ENCODE results near the gene CCN5.

The CCN5 gene

DNA sequence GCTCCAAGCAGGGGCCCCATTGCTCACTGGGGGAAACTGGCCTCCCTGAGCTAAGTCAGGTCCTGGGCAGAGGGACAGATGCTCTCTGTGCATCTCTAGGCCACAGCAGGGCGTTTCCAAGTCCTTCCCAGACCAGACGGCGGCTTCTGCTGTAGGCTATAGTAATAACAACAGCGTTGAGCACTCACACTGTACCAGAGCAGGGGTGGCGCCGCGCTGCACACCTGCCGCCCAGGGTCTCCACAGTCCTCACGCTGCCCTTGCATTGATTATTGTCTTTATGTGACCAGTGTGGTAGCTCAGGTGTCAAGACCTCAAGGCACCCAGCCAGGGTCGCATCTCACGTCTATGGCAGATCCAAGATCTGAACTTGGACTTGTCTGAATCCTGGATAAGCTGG lies 14.9 kb upstream of the CCN5 start:
- H3K4me3 ChIP-seq (ENCODE audit: severe bottlenecking) = no peak overlapping the region
- H3K4me1 ChIP-seq (ENCODE audit: insufficient read depth, poor library complexity, severe bottlenecking) = peaks cover 22% of the 10 kb centered on the region
- ATAC-seq (ENCODE audit: low read depth) (no peak), DNase-seq (ENCODE audit: low spot score) (peak; percentile 80)
- no peaks in the 10 kb centered on the region for H3K9me3 ChIP-seq (ENCODE audit: severe bottlenecking)
- no peak overlapping the region for H3K27ac ChIP-seq (ENCODE audit: poor library complexity, severe bottlenecking)
- no peaks in the 10 kb centered on the region for H3K27me3 ChIP-seq (ENCODE audit: insufficient read depth, poor library complexity, severe bottlenecking)
- TF ChIP-seq, protein P1, sequence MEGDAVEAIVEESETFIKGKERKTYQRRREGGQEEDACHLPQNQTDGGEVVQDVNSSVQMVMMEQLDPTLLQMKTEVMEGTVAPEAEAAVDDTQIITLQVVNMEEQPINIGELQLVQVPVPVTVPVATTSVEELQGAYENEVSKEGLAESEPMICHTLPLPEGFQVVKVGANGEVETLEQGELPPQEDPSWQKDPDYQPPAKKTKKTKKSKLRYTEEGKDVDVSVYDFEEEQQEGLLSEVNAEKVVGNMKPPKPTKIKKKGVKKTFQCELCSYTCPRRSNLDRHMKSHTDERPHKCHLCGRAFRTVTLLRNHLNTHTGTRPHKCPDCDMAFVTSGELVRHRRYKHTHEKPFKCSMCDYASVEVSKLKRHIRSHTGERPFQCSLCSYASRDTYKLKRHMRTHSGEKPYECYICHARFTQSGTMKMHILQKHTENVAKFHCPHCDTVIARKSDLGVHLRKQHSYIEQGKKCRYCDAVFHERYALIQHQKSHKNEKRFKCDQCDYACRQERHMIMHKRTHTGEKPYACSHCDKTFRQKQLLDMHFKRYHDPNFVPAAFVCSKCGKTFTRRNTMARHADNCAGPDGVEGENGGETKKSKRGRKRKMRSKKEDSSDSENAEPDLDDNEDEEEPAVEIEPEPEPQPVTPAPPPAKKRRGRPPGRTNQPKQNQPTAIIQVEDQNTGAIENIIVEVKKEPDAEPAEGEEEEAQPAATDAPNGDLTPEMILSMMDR (IDR thresholded peaks at IDR 0.05; ENCODE audit: poor library complexity, severe bottlenecking) = no peak
- no peaks in the 10 kb centered on the region for H3K36me3 ChIP-seq (ENCODE audit: low read depth)

DNA sequence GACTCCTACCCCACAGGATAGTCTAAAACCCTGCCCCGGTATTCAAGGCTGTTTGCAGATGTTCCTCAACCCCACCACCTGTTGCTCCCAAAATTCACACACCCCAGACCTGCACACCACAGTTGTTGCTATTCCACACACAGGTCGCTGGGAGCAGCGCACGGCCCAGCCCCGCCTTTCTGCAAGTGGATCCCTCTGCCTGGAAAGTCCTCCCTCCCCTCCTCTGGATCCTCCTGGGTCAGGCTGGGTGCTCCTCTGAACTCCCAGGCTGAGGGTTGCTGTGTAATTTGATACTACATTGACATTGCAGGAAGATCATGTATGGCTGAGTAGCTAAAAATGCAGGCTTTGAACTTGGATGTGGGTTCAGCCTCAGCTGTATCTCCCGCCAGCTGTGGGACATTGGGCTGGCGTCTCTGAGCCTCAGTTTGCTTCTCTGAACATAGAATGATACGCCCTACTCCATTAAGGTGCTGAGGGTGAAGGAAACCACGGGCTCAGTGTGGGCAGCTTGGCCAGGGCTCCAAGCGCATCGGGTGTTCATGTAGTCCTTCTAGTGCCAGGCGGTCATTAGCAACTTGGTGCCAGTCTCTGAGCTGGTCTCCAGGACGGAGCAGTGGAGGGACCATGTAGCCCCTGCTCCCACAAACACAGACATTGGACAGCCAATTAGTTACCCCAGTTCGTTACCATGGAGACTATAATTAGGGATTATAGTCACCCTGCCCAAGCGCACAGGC lies 13.9 kb upstream of the CCN5 start:
- TF ChIP-seq, protein P1 (IDR thresholded peaks at IDR 0.05; ENCODE audit: poor library complexity, severe bottlenecking) = no peak
- no peak overlapping the region for H3K27ac ChIP-seq (ENCODE audit: poor library complexity, severe bottlenecking)
- peaks cover 16% of the 10 kb centered on the region for H3K4me1 ChIP-seq (ENCODE audit: insufficient read depth, poor library complexity, severe bottlenecking)
- no peak overlapping the region for H3K4me3 ChIP-seq (ENCODE audit: severe bottlenecking)
- H3K9me3 ChIP-seq (ENCODE audit: severe bottlenecking) = no peaks in the 10 kb centered on the region
- no peaks in the 10 kb centered on the region for H3K36me3 ChIP-seq (ENCODE audit: low read depth)
- DNase-seq (ENCODE audit: low spot score) (peak; percentile 78), ATAC-seq (ENCODE audit: low read depth) (peak; percentile 46)
- H3K27me3 ChIP-seq (ENCODE audit: insufficient read depth, poor library complexity, severe bottlenecking) = no peaks in the 10 kb centered on the region

DNA sequence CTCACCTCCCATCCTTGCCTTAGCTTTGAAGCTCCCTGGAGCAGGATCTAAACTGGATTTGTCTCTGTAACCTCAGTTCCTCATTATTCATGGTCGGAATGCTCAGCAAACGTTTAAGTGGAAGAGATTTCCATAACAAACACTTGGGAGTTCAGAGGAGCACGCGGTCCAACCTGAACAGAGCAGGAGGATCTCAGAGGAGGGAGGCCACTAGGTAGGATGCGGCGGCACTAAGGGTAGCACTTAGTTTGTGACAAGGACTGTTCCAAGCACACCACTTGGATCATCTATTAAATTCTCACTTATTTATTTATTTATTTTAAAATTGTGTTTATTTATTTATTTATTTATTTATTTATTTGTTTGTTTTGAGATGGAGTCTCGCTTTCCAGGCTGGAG lies 13.3 kb upstream of the CCN5 start:
- Histone ChIP-seq H3K36me3 (ENCODE audit: low read depth) (no peaks in the 10 kb centered on the region), H3K4me1 (ENCODE audit: insufficient read depth, poor library complexity, severe bottlenecking) (peaks cover 16% of the 10 kb centered on the region), H3K27ac (ENCODE audit: poor library complexity, severe bottlenecking) (no peak overlapping the region), H3K4me3 (ENCODE audit: severe bottlenecking) (no peak overlapping the region), H3K9me3 (ENCODE audit: severe bottlenecking) (no peaks in the 10 kb centered on the region), H3K27me3 (ENCODE audit: insufficient read depth, poor library complexity, severe bottlenecking) (no peaks in the 10 kb centered on the region)
- DNase-seq (ENCODE audit: low spot score) = peak; percentile 61
- ATAC-seq (ENCODE audit: low read depth) = no peak
- TF ChIP-seq, protein P1 (IDR thresholded peaks at IDR 0.05; ENCODE audit: poor library complexity, severe bottlenecking) = no peak

DNA sequence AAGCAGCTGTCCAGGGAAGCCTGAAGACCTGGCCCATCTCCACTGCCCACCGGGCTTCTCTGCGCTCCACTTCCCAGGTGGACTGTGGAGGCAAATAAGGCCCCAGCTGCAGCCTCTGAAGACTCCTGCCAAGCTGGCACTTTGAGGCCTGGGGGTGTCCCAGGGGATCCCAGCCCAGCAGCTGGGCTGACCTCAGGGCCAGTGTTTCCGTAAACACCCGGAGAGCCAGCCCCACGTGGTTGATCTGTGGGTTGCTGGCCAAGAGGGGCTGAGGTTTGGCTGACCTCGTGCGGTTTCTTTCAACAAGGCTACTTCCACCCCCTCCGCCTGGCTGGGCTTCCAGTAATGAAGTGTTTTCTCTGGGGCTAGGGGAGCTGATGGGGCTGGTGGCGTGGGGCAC lies 12.4 kb upstream of the CCN5 start:
- DNase-seq (ENCODE audit: low spot score) = peak; percentile 80
- TF ChIP-seq, protein P1 (IDR thresholded peaks at IDR 0.05; ENCODE audit: poor library complexity, severe bottlenecking) = no peak
- no peak overlapping the region for H3K27ac ChIP-seq (ENCODE audit: poor library complexity, severe bottlenecking)

More for the DNA sequence above, 12.4 kb upstream of the CCN5 start:
- no peaks in the 10 kb centered on the region for H3K9me3 ChIP-seq (ENCODE audit: severe bottlenecking)
- no peak overlapping the region for H3K4me3 ChIP-seq (ENCODE audit: severe bottlenecking)
- peaks cover 16% of the 10 kb centered on the region for H3K4me1 ChIP-seq (ENCODE audit: insufficient read depth, poor library complexity, severe bottlenecking)
- no peak for ATAC-seq (ENCODE audit: low read depth)
- no peaks in the 10 kb centered on the region for H3K27me3 ChIP-seq (ENCODE audit: insufficient read depth, poor library complexity, severe bottlenecking)
- no peaks in the 10 kb centered on the region for H3K36me3 ChIP-seq (ENCODE audit: low read depth)

Measured in RWPE2 (cell line).